Epithelial cell of prostate (primary cell): ENCODE data around the gene YY1.
A peak's percentile ranks its signal among the peaks of the same experiment; 100 is the strongest.
"Not testable (repeated sequence)": the region's sequence is repeated elsewhere in the genome, so short reads cannot be mapped to it uniquely, and the experiment has no call there.

ENCODE experiments used
- DNase-seq: peaks from one replicate; pipeline ENCODE4 v3.0.0-alpha.2; 2011; ENCODE audit warnings: low read depth, low spot score
- H3K27ac ChIP-seq: fragments of 450-650 bp; 2 replicates; pipeline ENCODE4 v1.5.1; 2017; ENCODE audit warnings: mild to moderate bottlenecking

YY1 gene

GRCh38 chr14:100294213-100294962 lies 55.4 kb downstream of the YY1 start:
- DNase-seq = no peak
- no peak overlapping the region for H3K27ac ChIP-seq

GRCh38 chr14:100294963-100295330 lies 56.0 kb downstream of the YY1 start:
- no peak for DNase-seq
- H3K27ac ChIP-seq = no peak overlapping the region

- H3K27ac ChIP-seq = no peak overlapping the region
- DNase-seq = no peak
Observed at GRCh38 chr14:100295376-100296105, 56.6 kb downstream of the YY1 start.

GRCh38 chr14:100296106-100296651 lies 57.2 kb downstream of the YY1 start:
- DNase-seq = no peak
- no peak overlapping the region for H3K27ac ChIP-seq

GRCh38 chr14:100296729-100297128 lies 57.8 kb downstream of the YY1 start:
- H3K27ac ChIP-seq, DNase-seq: not testable (repeated sequence)

- no peak overlapping the region for H3K27ac ChIP-seq
- DNase-seq = no peak
Observed at GRCh38 chr14:100297320-100298300, 58.7 kb downstream of the YY1 start.

- DNase-seq = no peak
- no peak overlapping the region for H3K27ac ChIP-seq
Observed at GRCh38 chr14:100298551-100299237, 59.8 kb downstream of the YY1 start.

GRCh38 chr14:100299238-100299560 lies 60.3 kb downstream of the YY1 start:
- no peak for DNase-seq

GRCh38 chr14:100302616-100303015 lies 63.7 kb downstream of the YY1 start:
- peak; percentile 33 for DNase-seq
- no peak overlapping the region for H3K27ac ChIP-seq

More at GRCh38 chr14:100299238-100299560, 60.3 kb downstream of the YY1 start:
- no peak overlapping the region for H3K27ac ChIP-seq

GRCh38 chr14:100303179-100303578 lies 64.2 kb downstream of the YY1 start:
- no peak for DNase-seq
- H3K27ac ChIP-seq = no peak overlapping the region

- no peak for DNase-seq
- no peak overlapping the region for H3K27ac ChIP-seq
Observed at GRCh38 chr14:100303925-100304324, 65.0 kb downstream of the YY1 start.

- no peak for DNase-seq
- peak overlapping the region; percentile 5 for H3K27ac ChIP-seq
Observed at GRCh38 chr14:100304825-100305323, 65.9 kb downstream of the YY1 start.

GRCh38 chr14:100305324-100306100 lies 66.6 kb downstream of the YY1 start:
- H3K27ac ChIP-seq = peak overlapping the region; percentile 5
- DNase-seq = no peak

- DNase-seq = no peak
- H3K27ac ChIP-seq = peak within 1 kb of the TSS; percentile 5
Observed at GRCh38 chr14:100306101-100306997, 67.4 kb downstream of the YY1 start, which contains the start of gene SLC25A29. Gene SLC25A29 (minus strand): TSS chr14:100306444. CDS start chr14:100306232, 212 bp downstream.

GRCh38 chr14:100306998-100307765 lies 68.2 kb downstream of the YY1 start:
- H3K27ac ChIP-seq = no peak overlapping the region
- DNase-seq = no peak

GRCh38 chr14:100307766-100308426 lies 69.0 kb downstream of the YY1 start:
- H3K27ac ChIP-seq = no peak overlapping the region

GRCh38 chr14:100308427-100308792 lies 69.5 kb downstream of the YY1 start:
- not testable (repeated sequence) for H3K27ac ChIP-seq, DNase-seq

More at GRCh38 chr14:100307766-100308426, 69.0 kb downstream of the YY1 start:
- DNase-seq = no peak
